Lower leg skin (tissue), 4 donors: ENCODE results near the gene SULF2. TPM values are rescaled to one million over a fixed set of nuclear protein-coding genes. Genes with fewer than 3 reads are reported as not detected.

Experiments
- DNase-seq, 2 donors: peaks; one replicate each; pipeline ENCODE4 v3.0.0-alpha.2; 2019; ENCODE audit warnings: low spot score in 2 of 2
- H3K4me3 ChIP-seq: fragments of 200-600 bp; sonication (generic); 2 replicates; pipeline ENCODE4 v1.5.1; 2017; ENCODE audit warnings: mild to moderate bottlenecking, low read depth; ENCODE audit not compliant: poor library complexity, severe bottlenecking
- CTCF ChIP-seq, 3 donors: fragments of 450-650 bp; IDR thresholded peaks; one replicate each; pipeline ENCODE4 v1.5.1; 2016; ENCODE audit warnings: antibody characterized with exemption in 3 of 3, mild to moderate bottlenecking in 3 of 3, moderate library complexity in 2 of 3
- POLR2A ChIP-seq, 2 donors: fragments of 450-650 bp; IDR thresholded peaks; one replicate each; pipeline ENCODE4 v1.6.1; 2016 to 2017; ENCODE audit warnings: antibody characterized with exemption in 2 of 2, mild to moderate bottlenecking in 1 of 2, moderate library complexity in 1 of 2
- WGBS, 2 donors: methylation state at CpG; one replicate each; pipeline ENCODE4 v1.1.5; 2018; 5-methylcytosine and 5-hydroxymethylcytosine counted together
- intact Hi-C: fragments of 100-400 bp; cut with DNase I; formaldehyde crosslinking; loops from one replicate; pipeline ENCODE4 v1.15.0; 2023; ENCODE audit warnings: low total_unique reads
- total RNA-seq, 4 donors: library from RNA; depleted of rRNA; stranded (reverse); fragments of >200 nt; gene quantifications; one replicate each; pipeline ENCODE4 v1.1.0, GENCODE V29; 2016

SULF2 gene
- total RNA-seq, 4 donors from 2014 or later = 18.3 to 83.0 (median 28.0) TPM

DNA sequence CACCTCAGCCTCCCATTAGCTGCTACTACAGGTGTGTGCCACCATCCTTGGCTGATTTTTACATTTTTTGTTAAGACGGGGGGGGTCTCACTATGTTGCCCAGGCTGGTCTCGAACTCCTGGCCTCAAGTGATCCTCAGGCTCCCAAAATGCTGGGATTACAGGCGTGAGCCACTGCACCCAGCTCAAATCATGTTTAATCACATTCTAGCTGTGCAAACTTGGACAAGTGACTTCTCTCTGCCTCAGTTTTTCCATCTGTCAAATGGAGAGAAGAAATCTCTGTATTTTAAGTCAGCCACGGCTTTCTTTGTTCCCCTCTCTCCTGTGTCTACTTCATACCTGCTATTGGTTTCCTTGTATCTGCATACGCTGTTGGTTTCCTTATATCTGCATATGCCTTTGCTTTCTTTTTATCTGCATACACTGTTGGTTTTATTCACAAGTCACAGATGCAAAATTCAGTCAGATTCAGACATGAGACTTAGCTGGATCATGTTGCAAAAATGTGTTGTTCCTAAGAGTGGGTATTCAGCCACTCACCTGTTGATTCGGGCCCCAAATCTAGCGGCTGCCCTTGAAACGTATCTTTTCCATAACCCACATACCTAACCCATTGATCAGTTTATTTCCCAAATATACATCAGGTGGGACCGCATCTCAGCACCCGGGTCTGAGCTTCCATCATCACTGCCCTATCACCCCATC, 30.2 kb downstream of the SULF2 start:
- WGBS, 2 donors = 87 to 97% methylated on average over 10 of the region's 10 CpGs
- H3K4me3 ChIP-seq = no peak overlapping the region
- TF ChIP-seq POLR2A (IDR thresholded peaks at IDR 0.05) (no peak), CTCF (IDR thresholded peaks at IDR 0.05) (no peak)
- DNase-seq = no peak
- intact Hi-C loops = no loop called here

DNA sequence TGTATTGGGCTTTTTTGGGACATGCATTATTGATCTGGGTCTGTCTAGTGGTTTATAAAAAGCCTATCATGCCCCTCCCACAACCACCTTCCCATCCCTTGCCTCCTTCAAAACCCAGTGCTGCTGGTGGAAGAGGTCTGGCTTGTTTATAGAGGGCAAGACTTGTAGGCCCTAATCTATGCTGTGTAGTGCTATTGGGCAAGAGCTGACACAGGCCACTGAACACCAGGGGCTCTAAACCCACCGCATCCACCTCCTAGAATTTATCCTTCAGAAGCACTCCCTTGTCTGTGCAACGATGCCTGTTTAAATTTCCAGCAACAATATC, 30.9 kb downstream of the SULF2 start:
- TF ChIP-seq POLR2A (IDR thresholded peaks at IDR 0.05) = no peak
- no peak for TF ChIP-seq CTCF (IDR thresholded peaks at IDR 0.05)
- DNase-seq = no peak
- intact Hi-C loops = no loop called here
- no peak overlapping the region for H3K4me3 ChIP-seq
- WGBS, 2 donors = 95 to 96% methylated on average over 2 of the region's 2 CpGs

GRCh38 chr20:47753576-47754387, 31.5 kb downstream of the SULF2 start:
- intact Hi-C loops = no loop called here
- 81 to 83% methylated on average over 14 of the region's 14 CpGs for WGBS, 2 donors
- DNase-seq = no peak
- TF ChIP-seq CTCF (IDR thresholded peaks at IDR 0.05) (no peak), POLR2A (IDR thresholded peaks at IDR 0.05) (no peak)
- no peak overlapping the region for H3K4me3 ChIP-seq

DNA sequence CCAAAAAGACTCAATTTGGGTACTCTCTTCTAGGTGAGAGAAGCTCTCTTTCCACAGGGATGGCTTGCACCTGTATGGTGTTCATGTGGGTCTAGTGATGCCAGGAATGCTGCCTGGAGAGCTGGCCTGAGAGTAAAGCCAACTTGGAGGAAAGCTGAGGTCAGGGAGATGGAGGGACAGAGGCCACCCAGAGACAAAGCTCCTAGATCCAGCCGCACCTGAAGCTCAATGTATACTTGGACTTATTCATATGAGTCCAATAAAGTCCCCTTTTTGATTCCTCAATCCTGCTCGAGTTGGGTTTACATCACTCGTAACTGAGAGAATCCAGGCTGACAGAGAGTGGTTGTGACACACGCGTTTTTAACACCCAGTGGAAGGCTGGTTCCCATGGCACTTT, 33.8 kb downstream of the SULF2 start:
- WGBS, 2 donors = 92 to 93% methylated on average over 5 of the region's 5 CpGs
- no peak for DNase-seq
- intact Hi-C loops = no loop called here
- TF ChIP-seq CTCF (IDR thresholded peaks at IDR 0.05) (no peak), POLR2A (IDR thresholded peaks at IDR 0.05) (no peak)
- H3K4me3 ChIP-seq = no peak overlapping the region

GRCh38 chr20:47749339-47749738, 35.9 kb downstream of the SULF2 start:
- no peak overlapping the region for H3K4me3 ChIP-seq
- TF ChIP-seq CTCF (IDR thresholded peaks at IDR 0.05) (no peak), POLR2A (IDR thresholded peaks at IDR 0.05) (no peak)
- peak in 1 of 2 donors; percentile 54 for DNase-seq
- 22 to 34% methylated on average over 4 of the region's 4 CpGs for WGBS, 2 donors
- intact Hi-C loops = no loop called here
